ENCODE data around the gene ISL2.

Gene ISL2

DNA sequence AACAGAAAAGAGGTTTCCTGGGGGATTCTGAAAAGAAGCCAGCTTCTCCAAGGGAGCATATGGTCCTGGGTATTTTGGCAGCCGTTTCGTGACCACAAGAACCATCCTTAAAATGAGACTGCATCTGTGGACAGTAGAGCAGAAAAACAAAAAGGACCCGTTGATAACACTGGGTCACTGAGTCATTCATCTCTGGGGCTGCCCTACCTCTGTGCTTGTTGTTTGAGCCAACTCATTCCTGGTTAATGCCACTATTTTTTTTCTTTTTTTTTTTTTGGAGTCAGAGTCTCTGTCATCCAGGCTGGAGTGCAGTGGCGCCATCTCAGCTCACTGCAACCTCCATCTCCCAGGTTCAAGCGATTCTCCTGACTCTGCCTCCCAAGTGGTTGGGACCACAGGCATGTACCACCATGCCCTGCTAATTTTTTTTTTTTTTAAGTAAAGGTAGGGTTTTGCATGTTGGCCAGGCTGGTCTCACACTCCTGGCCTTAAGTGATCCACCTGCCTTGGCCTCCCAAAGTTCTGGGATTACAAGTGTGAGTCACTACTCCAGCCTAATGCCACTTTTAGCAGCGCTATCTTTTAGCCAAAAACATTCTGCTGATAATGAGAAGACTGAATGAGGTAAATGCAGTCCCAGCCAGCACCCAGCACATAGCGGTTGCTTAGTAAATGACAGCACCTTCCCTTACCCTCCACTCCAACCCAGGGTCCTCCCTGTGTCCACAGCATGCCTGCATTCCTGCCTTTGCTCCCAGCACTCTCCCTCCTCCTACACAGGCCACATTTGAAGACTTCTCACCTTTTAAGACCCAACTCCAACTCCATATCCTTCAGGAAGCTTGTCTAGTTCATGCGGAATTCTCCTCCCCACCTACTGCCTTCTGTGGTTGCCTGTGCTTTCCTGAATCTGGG, 9.1 kb upstream of the ISL2 start:
- in situ Hi-C loops (cut with MboI; ENCODE audit: low sequenced_read_pairs): no loop called here

DNA sequence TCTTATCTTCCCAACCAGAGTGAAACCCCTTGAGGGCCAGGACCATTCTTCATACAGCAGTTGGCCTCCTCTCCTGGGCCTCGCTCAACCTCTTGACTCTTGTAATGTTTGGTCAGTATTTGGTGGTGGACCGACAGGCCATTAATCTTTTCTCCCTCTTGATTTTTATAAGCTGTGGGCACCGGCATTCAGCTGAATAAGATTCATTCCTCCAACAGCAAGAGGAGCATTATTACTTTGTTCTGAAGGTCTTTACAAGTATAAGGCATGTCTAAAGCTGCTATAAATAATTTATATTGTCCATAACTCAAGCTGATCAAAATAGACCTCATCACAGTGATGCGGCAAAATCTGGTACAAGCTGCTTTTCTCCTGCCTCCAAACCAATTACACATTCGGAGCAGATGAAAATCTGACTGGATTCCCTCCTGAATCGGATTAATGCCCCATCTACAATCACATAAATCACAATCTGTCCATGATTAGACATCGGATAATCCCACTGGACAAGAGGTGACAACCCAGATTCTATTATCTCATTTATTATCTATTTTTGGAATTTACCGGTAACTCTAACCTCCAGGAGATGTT, 8.4 kb upstream of the ISL2 start:
- in situ Hi-C loops (cut with MboI; ENCODE audit: low sequenced_read_pairs): no loop called here

DNA sequence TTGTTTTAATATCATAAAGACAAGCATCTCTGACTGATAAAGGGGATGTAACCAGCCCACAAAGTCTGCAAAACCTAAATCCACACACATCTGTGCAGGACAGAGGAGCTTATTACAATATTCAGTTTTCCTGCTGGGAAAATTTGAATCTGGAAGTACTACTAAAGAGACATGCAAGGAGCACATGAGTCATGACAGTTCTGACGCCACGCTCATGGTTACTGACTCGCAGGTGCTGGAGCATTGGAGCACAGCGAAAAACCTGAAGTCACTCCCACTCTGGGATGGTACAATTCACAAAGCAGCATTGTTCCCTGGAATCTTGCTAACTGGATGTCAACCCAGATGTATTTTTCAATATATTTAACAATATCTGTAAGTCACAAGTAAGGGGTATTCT, 7.6 kb upstream of the ISL2 start:
- in situ Hi-C loops (cut with MboI; ENCODE audit: low sequenced_read_pairs): no loop called here

DNA sequence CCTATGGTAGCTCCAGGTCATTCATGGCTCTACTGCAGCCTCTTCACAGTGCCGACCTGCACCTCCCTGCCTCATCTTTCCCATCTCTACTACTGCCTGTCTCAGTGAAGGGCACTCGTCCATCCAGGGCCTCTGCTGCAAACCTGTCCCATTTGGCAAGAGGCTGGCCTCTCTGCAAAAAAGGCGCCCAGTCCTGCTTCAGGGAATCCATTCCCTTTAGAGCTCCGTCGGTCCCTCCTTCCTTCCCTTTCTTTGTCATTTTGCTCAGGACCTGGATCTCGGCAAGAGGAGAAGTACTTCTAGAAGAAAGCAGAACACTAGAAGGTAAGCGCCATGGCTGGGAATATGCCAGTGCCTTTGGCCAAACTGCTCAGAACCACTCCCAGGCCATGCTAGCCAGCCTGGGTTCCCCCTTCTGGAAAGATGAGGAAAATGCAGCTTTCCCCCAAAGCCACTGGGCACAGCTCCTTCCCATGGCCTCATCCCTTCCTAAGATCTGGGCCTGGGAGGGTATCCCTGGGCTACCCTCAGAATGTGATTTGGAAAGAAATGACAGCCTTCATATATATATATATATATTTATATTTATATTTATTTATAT, 6.4 kb upstream of the ISL2 start:
- in situ Hi-C loops (cut with MboI; ENCODE audit: low sequenced_read_pairs): no loop called here

DNA sequence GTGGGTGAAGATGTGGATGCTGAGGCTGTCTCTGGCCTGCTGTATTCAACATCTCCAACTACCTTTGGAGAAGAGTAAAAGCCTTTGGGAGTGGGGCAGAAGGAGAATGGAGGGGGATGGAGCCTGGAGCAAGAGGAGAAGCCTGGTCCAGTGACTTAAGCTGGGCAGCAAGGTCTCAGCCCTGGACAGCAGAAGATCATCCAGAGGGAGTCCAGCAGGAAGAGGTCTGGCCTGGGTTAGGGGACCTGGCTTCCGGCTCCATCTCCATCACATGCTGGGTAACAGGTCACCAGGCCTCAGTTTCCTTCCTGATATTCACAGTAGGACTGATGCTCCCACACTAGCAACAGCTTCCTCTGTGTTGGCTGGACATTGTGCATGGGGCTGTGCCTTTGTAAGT, 3.8 kb upstream of the ISL2 start:
- in situ Hi-C loops (cut with MboI; ENCODE audit: low sequenced_read_pairs): no loop called here

DNA sequence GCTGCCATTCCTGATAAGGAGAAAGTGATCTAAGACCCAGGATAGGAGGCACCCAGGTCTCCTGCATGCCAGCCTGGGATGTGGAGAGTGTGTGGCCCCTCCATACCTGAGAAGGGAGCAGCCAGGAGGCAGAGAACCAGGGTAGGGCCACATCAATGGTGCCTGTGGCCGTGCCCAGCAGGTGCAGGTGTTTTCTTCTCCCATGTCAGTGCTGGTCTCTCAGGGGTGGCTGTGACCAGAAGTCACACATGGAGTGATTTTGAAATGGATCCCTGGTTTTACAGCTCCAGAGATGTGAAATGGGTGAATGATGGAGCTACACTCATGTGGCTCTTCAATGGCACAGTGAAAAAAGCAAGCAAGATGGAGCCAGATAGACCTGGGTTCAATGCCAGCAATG, 3.3 kb upstream of the ISL2 start:
- in situ Hi-C loops (cut with MboI; ENCODE audit: low sequenced_read_pairs): no loop called here

DNA sequence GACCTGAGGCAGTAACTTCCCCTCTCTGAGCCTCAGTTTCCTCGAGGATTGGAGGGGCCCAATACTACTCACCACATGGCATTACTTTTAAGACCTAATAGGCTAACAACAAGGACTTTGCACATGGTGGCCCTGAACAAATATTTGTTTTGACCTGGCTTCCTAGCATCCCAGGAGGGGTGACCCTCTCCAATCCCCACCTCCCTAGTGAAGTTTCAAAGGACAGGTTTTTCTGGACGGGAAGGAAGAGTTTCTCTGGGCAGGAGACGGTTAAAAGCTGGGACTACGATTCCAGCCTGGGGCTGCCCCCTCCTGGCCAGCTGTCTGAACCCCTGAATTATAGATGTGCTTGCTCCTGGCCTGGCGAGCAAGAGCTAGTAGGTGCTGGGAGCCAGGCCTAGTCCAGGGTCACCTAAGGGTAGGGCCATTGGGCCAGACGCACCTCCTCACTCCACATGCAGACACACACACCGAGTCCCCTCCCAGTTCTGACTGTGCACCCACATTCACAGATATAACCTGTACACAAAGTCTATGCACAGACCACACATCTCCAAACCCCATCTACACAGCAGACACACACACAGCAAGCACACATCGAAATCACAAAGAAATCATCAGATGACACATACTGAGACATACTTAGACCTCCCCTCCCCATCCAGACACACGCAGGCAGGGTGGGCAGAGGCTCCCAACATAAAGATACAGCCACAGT, 2.7 kb upstream of the ISL2 start:
- in situ Hi-C loops (cut with MboI; ENCODE audit: low sequenced_read_pairs): no loop called here

DNA sequence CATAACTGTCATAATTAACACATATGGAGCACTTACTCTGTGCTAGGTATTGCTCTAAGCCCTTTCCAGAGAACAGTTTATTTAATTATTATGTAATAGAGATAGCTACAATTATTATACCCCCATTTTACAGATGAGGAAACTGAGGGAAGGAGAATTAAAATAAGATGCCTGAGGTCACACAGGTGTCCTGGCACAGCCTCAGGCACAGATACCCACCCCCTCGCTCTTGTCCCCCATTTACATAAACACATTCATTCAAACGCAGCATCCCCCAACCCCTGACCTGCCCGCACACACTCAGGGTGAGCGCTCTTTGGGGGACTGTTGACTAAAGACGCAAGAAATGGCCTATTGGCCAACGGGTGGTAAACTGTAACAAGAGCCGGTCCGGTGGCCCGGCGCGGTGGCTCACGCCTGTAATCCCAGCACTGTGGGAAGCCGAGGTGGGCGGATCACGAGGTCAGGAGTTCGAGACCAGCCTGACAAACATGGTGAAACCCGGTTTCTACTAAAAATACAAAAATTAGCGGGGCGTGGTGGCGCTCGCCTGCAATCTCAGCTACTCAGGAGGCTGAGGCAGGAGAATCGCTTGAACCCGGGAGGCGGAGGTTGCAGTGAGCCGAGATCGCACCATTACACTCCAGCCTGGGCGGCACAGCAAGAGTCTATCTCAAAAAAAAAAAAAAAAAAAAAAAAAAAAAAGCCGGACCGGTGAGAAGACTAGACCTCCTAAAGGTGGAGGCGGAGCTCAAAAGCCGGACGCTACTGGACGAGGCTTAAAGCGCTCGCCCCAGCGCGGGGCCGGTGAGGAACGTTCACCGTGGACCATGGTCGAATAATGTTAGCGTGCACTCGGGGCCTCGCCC, 1.9 kb upstream of the ISL2 start:
- in situ Hi-C loops (cut with MboI; ENCODE audit: low sequenced_read_pairs): no loop called here

DNA sequence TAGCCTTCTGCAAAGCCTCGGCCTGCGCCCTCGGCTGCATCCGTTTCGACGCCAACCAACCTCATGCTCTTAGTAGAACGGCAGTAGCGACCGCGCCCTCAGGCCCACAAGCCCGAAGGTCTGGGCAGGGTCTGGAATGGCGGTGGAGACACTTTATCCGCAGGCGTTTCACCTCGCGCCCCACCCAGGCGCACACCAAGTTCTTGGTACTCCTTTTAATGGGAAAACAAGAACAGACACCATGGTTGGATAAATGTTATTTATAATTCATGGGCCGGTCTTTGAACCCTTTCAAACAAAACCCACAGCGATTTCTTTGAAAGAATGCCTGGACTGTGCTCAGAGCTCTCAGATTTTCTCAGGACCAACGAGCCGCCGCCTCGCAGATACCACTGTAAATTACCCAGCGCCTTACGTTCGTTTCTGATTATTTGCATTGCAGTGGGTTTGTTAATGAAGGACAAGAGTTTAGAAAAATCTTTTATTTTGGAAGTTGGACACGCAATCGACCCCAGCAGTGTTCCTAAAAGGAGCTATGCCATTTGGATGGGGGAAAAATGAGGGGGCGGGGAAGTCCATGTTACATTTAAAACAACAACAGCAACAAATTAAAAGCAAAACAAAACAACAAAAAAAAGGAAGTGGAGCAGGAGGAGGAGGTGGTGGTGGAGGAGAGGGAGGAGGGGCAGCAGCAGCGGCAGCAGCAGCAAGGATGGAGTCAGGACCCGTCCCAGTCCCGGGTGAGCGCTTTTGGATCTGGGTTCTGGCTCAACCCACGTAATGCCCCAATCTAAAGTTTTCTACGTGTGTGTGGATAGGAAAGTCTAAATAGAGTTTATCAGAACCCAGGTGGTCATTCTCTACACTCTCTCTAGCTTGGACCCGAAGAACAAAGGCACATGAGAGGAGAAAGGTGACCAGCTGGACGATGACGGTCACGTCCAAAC, 993 bp upstream of the ISL2 start:
- in situ Hi-C loops (cut with MboI; ENCODE audit: low sequenced_read_pairs): no loop called here

DNA sequence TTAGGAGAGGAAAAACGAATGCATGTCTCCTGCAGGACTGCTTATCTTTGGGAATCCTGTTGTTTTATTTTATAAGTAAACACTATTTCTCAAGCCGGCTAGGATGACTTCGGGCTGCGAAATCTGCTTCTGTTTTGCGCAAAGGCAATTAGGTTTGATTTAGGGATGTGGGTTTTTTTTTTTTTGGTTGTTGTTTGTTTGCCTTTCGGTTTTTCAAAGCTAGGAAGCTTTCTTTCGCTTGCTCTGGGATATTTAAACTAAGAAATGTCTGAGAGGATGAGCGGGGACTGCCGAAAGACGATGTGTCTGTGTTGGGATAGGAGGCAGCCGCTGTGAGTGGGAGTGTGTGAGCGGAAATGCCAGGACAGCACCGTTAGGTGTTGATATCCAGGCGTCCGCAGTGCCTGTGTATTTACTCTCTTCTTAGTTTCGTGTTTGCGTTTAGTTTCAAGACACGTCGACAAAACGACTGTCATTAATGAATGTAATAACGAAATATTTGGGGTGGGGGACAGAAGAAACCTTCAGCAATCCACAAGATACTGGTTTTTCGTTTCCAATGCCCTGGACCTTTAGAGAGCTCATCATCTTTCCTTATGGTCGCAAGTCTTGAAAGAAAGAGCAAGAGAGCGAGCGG, 604 bp downstream of the ISL2 start:
- in situ Hi-C loops (cut with MboI; ENCODE audit: low sequenced_read_pairs): no loop called here

DNA sequence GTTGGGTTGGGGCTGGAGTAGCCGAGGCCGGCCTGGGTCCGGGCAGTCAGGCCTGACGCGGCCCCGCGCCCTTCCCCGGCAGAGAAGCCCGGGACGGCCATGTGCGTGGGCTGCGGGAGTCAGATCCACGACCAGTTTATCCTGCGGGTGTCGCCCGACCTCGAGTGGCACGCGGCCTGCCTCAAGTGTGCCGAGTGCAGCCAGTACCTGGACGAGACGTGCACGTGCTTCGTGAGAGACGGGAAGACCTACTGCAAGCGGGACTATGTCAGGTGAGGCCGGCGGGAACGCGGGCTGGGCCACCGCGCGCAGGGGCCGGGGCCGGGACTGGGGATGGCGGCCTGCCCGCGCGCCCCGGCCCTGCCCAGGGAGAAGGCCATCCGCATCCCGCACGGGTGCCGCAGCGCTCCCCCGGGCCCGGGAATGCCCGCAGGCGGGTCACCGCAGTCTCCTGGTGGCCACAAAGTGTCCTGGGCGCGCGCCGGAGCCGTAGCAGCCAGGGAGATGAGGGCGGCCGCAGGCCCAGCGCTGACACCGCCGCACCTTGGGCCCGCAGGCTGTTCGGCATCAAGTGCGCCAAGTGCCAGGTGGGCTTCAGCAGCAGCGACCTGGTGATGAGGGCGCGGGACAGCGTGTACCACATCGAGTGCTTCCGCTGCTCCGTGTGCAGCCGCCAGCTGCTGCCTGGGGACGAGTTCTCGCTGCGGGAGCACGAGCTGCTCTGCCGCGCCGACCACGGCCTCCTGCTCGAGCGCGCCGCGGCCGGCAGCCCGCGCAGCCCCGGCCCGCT, 1.3 kb downstream of the ISL2 start:
- in situ Hi-C loops (cut with MboI; ENCODE audit: low sequenced_read_pairs): no loop called here

DNA sequence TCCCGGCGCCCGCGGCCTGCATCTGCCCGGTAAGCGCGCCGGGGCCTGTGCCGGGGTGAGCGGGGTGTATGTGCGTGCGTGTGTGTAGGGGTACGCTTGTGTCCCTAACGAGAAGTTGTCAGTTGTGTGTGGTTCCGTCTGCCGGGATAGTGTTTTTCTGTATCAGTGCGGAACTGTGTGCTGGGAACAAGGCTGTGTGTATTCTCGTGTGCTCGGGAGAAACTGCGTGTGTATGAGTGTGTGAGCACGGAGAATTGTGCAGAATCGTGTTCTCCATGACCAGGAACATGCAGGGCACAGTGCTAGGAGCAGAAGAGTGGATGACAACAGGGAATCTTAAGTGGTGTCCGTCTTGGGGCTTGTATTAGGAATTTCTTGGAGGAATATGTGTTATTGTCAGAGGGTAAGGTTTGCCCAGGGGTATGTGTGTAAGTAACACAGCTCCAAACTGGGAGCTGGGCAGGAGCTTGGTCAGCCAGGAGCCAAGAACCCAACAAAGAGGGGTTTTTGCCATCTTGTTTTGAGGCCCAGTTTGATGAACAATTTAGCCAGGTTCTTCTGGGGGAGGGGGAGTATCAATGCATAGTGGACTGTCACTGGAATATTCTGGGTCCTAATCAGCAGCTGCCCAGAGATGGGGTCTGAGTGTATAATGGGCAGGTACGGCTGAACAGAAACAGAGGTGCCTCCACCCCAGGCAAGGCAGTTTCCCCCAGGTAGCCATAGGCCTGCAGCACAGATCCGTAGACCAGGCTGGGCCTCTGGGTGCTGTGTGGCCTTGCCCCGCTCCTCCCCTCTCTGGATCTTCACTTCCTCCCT, 2.1 kb downstream of the ISL2 start:
- in situ Hi-C loops (cut with MboI; ENCODE audit: low sequenced_read_pairs): no loop called here

DNA sequence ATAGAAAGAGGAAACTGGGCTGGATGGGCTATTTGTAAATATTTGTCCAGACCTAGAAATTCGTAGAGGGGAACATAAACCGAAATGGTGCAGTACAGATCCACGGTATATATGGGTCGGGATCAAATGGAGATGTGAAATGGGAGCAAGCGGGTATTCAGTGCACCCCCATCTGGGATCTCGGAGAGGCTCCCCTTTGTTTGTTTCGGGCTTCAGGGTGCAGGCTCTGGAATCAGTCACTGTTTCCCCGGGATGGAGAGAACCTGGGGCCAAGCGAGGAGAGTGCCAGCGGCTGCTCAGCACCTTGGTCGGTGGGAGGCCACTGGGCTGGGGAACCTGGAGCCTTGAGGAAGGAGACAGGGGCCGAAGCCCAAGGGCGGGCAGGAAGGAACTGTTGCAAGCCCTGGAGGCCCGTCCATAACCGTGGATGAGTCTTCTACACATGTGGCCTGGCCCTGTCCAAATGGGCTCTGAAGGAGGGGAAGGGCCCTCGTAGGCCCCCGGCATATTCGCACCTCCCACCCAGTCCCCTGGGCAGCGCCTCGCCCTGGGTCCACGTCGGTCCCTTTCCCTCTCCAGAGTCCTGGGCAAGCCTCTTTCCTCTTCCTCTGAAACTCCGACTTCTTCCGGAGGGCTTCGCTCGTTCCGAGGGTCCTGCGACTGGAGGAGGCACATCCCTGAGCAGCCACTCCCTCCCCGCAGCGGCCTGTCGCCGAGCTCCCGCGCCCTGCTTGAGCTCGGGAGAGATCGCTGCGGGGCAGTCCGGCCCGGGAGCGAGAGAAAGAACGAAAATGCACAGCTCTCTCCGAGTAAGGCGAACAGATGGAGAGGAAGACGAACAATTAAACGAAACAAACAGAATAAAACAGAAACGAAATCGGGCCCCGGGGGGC, 3.0 kb downstream of the ISL2 start:
- in situ Hi-C loops (cut with MboI; ENCODE audit: low sequenced_read_pairs): no loop called here

DNA sequence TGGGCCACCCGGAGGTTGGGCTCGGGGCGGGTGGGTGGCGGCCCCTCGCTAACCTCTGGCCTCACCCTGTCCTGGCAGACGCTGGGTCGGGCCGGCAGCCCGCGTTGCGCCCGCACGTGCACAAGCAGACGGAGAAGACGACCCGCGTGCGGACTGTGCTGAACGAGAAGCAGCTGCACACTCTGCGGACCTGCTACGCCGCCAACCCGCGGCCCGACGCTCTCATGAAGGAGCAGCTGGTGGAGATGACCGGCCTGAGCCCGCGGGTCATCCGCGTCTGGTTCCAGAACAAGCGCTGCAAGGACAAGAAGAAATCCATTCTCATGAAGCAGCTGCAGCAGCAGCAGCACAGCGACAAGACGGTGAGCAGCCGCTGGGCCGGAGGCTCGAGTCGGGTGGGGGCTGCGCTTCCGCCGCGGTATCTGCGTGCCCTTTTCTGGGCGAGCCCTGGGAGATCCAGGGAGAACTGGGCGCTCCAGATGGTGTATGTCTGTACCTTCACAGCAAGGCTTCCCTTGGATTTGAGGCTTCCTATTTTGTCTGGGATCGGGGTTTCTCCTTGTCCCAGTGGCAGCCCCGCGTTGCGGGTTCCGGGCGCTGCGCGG, 3.7 kb downstream of the ISL2 start:
- in situ Hi-C loops (cut with MboI; ENCODE audit: low sequenced_read_pairs): no loop called here

DNA sequence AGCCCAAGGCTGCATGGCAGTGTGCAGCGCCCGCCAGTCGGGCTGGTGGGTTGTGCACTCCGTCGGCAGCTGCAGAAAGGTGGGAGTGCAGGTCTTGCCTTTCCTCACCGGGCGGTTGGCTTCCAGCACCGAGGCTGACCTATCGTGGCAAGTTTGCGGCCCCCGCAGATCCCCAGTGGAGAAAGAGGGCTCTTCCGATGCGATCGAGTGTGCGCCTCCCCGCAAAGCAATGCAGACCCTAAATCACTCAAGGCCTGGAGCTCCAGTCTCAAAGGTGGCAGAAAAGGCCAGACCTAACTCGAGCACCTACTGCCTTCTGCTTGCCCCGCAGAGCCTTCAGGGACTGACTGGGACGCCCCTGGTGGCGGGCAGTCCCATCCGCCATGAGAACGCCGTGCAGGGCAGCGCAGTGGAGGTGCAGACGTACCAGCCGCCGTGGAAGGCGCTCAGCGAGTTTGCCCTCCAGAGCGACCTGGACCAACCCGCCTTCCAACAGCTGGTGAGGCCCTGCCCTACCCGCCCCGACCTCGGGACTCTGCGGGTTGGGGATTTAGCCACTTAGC, 4.3 kb downstream of the ISL2 start:
- in situ Hi-C loops (cut with MboI; ENCODE audit: low sequenced_read_pairs): no loop called here

Data from HL-60/S4 (cell line).